ENCODE measurements around the gene SWSAP1.

SWSAP1 gene

DNA sequence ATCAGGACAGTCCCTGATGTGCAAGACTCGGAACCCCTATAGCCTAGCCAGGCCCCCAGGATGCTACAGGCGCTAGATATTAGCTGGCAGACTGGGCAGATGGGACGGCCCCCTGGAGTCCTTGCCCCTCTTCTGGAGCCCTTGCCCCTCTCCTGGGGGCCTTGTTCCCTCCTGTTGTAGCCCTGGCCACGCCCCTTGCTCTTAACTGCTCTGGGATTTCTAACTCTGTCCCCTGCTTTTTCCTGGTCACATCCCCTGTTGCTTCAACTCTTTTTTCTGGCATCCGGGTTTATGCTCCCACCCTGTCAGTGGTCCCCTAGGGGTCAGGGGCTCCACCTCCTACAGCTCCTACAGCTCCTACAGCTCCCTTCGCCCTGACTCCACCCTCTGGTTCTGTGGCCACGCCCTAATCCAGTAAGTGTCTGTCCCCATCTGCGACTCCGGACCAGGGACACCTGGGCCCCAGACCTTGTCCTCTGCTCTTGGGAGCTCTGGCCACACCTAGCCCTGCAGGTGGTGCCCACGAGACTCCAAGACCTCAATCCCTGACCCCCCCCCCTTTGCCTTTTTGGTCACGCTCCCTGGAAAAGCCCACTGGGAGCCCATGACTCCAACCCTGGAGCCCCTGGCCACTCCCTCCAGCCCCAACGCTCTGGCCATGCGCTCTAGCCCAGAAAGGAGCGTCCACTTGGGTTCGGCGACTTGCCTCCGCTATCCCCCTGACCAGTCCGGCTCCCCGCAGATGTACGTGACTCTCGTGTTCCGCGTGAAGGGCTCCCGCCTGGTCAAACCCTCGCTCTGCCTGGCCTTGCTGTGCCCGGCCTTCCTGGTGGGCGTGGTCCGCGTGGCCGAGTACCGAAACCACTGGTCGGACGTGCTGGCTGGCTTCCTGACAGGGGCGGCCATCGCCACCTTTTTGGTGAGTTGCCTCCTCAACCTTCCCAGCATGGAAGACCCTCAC lies 12.4 kb upstream of the SWSAP1 start:
- no peak overlapping the region for H3K18ac ChIP-seq (ENCODE audit: low read length)
- peak overlapping the region; percentile 24 for H3K4me2 ChIP-seq (ENCODE audit: low read length)
- no peak overlapping the region for H3K4ac ChIP-seq (ENCODE audit: low read depth, low read length)
- H3K9ac ChIP-seq (ENCODE audit: low read length): no peak overlapping the region
- no peaks in the 10 kb centered on the region for H3K79me1 ChIP-seq (ENCODE audit: low read length)
- peaks cover 2% of the 10 kb centered on the region for H3K9me3 ChIP-seq (ENCODE audit: insufficient read depth, low read depth, low read length)
- no peak overlapping the region for H3K23ac ChIP-seq (ENCODE audit: low read length)
- no peaks in the 10 kb centered on the region for H3K79me2 ChIP-seq (ENCODE audit: control insufficient read depth, insufficient read depth, low read length, poor library complexity)
- H3K4me1 ChIP-seq (ENCODE audit: control insufficient read depth in 1 of 2, insufficient read depth in 2 of 2, low read length in 2 of 2): peaks cover 0 to 4% of the 10 kb centered on the region in 2 experiments
- no peak overlapping the region for H4K8ac ChIP-seq (ENCODE audit: low read depth, low read length)
- H2AK5ac ChIP-seq (ENCODE audit: low read length): no peak overlapping the region
- H2AFZ ChIP-seq (ENCODE audit: insufficient read depth, low read length, poor library complexity): no peak overlapping the region
- no peak for DNase-seq
- no peak overlapping the region for H3K27ac ChIP-seq (ENCODE audit: low read depth, low read length)
- no peaks in the 10 kb centered on the region for H3K27me3 ChIP-seq (ENCODE audit: insufficient read depth, low read length)
- H2BK12ac ChIP-seq (ENCODE audit: low read length): no peak overlapping the region
- no peak overlapping the region for H4K12ac ChIP-seq (ENCODE audit: low read depth, low read length)
- no CpG with 5 or more reads among the region's 35 CpGs for WGBS (ENCODE audit: extremely low coverage, insufficient coverage, insufficient read length)
- no peak overlapping the region for H4K91ac ChIP-seq (ENCODE audit: low read depth, low read length)
- no peak overlapping the region for H3K4me3 ChIP-seq (ENCODE audit: low read depth, low read length)
- H3K14ac ChIP-seq (ENCODE audit: low read length): no peak overlapping the region
- H3K36me3 ChIP-seq (ENCODE audit: control insufficient read depth in 1 of 2, insufficient read depth in 2 of 2, low read length in 2 of 2): no peaks in the 10 kb centered on the region
- H2BK120ac ChIP-seq (ENCODE audit: insufficient read depth, low read length, poor library complexity): no peak overlapping the region
- no peak overlapping the region for H2BK5ac ChIP-seq (ENCODE audit: low read depth, low read length, poor library complexity)

DNA sequence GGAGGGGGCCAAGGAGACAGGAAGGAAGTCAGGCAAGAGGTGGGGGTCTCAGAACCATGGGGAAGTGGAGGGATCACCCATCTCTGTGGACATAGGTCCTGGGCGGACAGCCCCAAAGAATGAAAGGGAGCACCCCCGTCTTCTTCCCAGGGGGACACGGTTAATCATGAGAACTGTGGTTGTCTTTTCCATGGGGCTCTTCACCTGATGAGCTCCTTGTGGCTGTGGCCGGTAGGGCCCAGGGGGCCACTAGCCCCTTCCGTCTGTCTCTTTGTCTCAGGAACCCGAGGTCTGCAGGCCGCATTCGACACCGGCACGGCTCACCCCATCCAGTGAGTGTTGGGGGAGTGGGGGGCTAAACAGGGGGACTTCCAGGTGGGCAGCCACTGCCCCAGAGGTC lies 10.6 kb upstream of the SWSAP1 start:
- no CpG with 5 or more reads among the region's 10 CpGs for WGBS (ENCODE audit: extremely low coverage, insufficient coverage, insufficient read length)
- no peak overlapping the region for H3K27ac ChIP-seq (ENCODE audit: low read depth, low read length)

DNA sequence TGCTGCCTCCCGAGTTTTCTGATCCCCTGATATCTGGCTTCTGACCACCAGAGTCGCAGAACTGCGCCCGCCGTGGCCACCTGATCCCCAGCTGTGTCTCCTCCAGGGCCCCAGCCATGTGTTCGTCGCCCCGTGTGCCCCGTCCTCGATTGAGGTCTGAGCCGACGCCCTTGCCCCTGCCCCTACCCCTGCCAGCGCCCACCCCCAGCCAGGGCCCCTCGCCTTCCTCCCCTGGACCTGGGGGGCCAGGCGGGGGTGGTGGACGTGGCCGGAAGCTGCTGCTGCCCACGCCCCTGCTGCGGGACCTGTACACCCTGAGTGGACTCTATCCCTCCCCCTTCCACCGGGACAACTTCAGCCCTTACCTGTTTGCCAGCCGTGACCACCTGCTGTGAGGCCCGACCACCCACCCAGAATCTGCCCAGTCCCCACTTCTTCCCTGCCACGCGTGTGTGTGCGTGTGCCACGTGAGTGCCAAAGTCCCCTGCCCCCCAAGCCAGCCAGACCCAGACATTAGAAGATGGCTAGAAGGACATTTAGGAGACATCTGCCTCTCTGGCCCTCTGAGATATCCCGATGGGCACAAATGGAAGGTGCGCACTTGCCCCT lies 10.1 kb upstream of the SWSAP1 start:
- Histone ChIP-seq H3K4me1 (ENCODE audit: control insufficient read depth in 1 of 2, insufficient read depth in 2 of 2, low read length in 2 of 2) (peaks cover 0 to 4% of the 10 kb centered on the region in 2 experiments), H3K36me3 (ENCODE audit: control insufficient read depth in 1 of 2, insufficient read depth in 2 of 2, low read length in 2 of 2) (no peaks in the 10 kb centered on the region), H3K14ac (ENCODE audit: low read length) (no peak overlapping the region), H2AFZ (ENCODE audit: insufficient read depth, low read length, poor library complexity) (no peak overlapping the region), H3K4me2 (ENCODE audit: low read length) (no peak overlapping the region), H2BK12ac (ENCODE audit: low read length) (no peak overlapping the region), H3K9ac (ENCODE audit: low read length) (no peak overlapping the region), H3K4me3 (ENCODE audit: low read depth, low read length) (no peak overlapping the region), H3K27ac (ENCODE audit: low read depth, low read length) (no peak overlapping the region), H3K27me3 (ENCODE audit: insufficient read depth, low read length) (no peaks in the 10 kb centered on the region), H3K18ac (ENCODE audit: low read length) (no peak overlapping the region), H3K4ac (ENCODE audit: low read depth, low read length) (no peak overlapping the region), H4K12ac (ENCODE audit: low read depth, low read length) (no peak overlapping the region), H3K79me2 (ENCODE audit: control insufficient read depth, insufficient read depth, low read length, poor library complexity) (no peaks in the 10 kb centered on the region), H3K79me1 (ENCODE audit: low read length) (no peaks in the 10 kb centered on the region), H2BK5ac (ENCODE audit: low read depth, low read length, poor library complexity) (no peak overlapping the region), H2BK120ac (ENCODE audit: insufficient read depth, low read length, poor library complexity) (no peak overlapping the region), H2AK5ac (ENCODE audit: low read length) (no peak overlapping the region), H3K23ac (ENCODE audit: low read length) (no peak overlapping the region), H4K91ac (ENCODE audit: low read depth, low read length) (no peak overlapping the region), H4K8ac (ENCODE audit: low read depth, low read length) (no peak overlapping the region), H3K9me3 (ENCODE audit: insufficient read depth, low read depth, low read length) (peaks cover 2% of the 10 kb centered on the region)
- no peak for DNase-seq
- no CpG with 5 or more reads among the region's 28 CpGs for WGBS (ENCODE audit: extremely low coverage, insufficient coverage, insufficient read length)

More for the DNA sequence above, 10.6 kb upstream of the SWSAP1 start:
- Histone ChIP-seq H3K9ac (ENCODE audit: low read length) (no peak overlapping the region), H2BK120ac (ENCODE audit: insufficient read depth, low read length, poor library complexity) (no peak overlapping the region), H3K79me2 (ENCODE audit: control insufficient read depth, insufficient read depth, low read length, poor library complexity) (no peaks in the 10 kb centered on the region), H3K4me3 (ENCODE audit: low read depth, low read length) (no peak overlapping the region), H3K4me1 (ENCODE audit: control insufficient read depth in 1 of 2, insufficient read depth in 2 of 2, low read length in 2 of 2) (peaks cover 0 to 4% of the 10 kb centered on the region in 2 experiments), H3K36me3 (ENCODE audit: control insufficient read depth in 1 of 2, insufficient read depth in 2 of 2, low read length in 2 of 2) (no peaks in the 10 kb centered on the region), H4K91ac (ENCODE audit: low read depth, low read length) (no peak overlapping the region), H3K4me2 (ENCODE audit: low read length) (no peak overlapping the region), H3K18ac (ENCODE audit: low read length) (no peak overlapping the region), H2BK12ac (ENCODE audit: low read length) (no peak overlapping the region), H4K12ac (ENCODE audit: low read depth, low read length) (no peak overlapping the region), H2BK5ac (ENCODE audit: low read depth, low read length, poor library complexity) (no peak overlapping the region), H3K14ac (ENCODE audit: low read length) (no peak overlapping the region), H3K4ac (ENCODE audit: low read depth, low read length) (no peak overlapping the region), H3K79me1 (ENCODE audit: low read length) (no peaks in the 10 kb centered on the region), H2AFZ (ENCODE audit: insufficient read depth, low read length, poor library complexity) (no peak overlapping the region), H3K27me3 (ENCODE audit: insufficient read depth, low read length) (no peaks in the 10 kb centered on the region), H3K23ac (ENCODE audit: low read length) (no peak overlapping the region), H3K9me3 (ENCODE audit: insufficient read depth, low read depth, low read length) (peaks cover 2% of the 10 kb centered on the region), H2AK5ac (ENCODE audit: low read length) (no peak overlapping the region), H4K8ac (ENCODE audit: low read depth, low read length) (no peak overlapping the region)
- no peak for DNase-seq

DNA sequence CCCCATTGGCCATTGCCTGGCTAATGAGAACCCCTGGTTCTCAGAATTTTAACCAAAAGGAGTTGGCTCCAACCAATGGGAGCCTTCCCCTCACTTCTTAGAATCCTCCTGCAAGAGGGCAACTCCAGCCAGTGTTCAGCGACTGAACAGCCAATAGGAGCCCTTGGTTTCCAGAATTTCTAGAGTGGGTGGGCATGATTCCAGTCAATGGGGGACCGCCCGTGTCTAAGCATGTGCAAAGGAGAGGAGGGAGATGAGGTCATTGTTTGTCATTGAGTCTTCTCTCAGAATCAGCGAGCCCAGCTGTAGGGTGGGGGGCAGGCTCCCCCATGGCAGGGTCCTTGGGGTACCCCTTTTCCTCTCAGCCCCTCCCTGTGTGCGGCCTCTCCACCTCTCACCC lies 9.5 kb upstream of the SWSAP1 start:
- Histone ChIP-seq H4K8ac (ENCODE audit: low read depth, low read length) (no peak overlapping the region), H2BK120ac (ENCODE audit: insufficient read depth, low read length, poor library complexity) (no peak overlapping the region), H3K79me2 (ENCODE audit: control insufficient read depth, insufficient read depth, low read length, poor library complexity) (no peaks in the 10 kb centered on the region), H3K36me3 (ENCODE audit: control insufficient read depth in 1 of 2, insufficient read depth in 2 of 2, low read length in 2 of 2) (no peaks in the 10 kb centered on the region), H2BK5ac (ENCODE audit: low read depth, low read length, poor library complexity) (no peak overlapping the region), H2AFZ (ENCODE audit: insufficient read depth, low read length, poor library complexity) (no peak overlapping the region), H3K27me3 (ENCODE audit: insufficient read depth, low read length) (no peaks in the 10 kb centered on the region), H3K14ac (ENCODE audit: low read length) (no peak overlapping the region), H3K4me2 (ENCODE audit: low read length) (no peak overlapping the region), H3K4me3 (ENCODE audit: low read depth, low read length) (no peak overlapping the region), H3K9ac (ENCODE audit: low read length) (no peak overlapping the region), H3K27ac (ENCODE audit: low read depth, low read length) (no peak overlapping the region), H3K4me1 (ENCODE audit: control insufficient read depth in 1 of 2, insufficient read depth in 2 of 2, low read length in 2 of 2) (peaks cover 0 to 4% of the 10 kb centered on the region in 2 experiments), H3K79me1 (ENCODE audit: low read length) (no peaks in the 10 kb centered on the region), H2BK12ac (ENCODE audit: low read length) (no peak overlapping the region), H4K91ac (ENCODE audit: low read depth, low read length) (no peak overlapping the region), H3K18ac (ENCODE audit: low read length) (no peak overlapping the region), H3K4ac (ENCODE audit: low read depth, low read length) (no peak overlapping the region), H4K12ac (ENCODE audit: low read depth, low read length) (no peak overlapping the region), H2AK5ac (ENCODE audit: low read length) (no peak overlapping the region), H3K23ac (ENCODE audit: low read length) (no peak overlapping the region), H3K9me3 (ENCODE audit: insufficient read depth, low read depth, low read length) (peaks cover 2% of the 10 kb centered on the region)
- WGBS (ENCODE audit: extremely low coverage, insufficient coverage, insufficient read length): no CpG with 5 or more reads among the region's 5 CpGs
- no peak for DNase-seq

Data from trophoblast cell (in vitro differentiated cells and primary cell).